ENCODE measurements around the gene SELP.

GRCh38 chr1:169648709-169649108, 18.8 kb upstream of the SELP start:
- TF ChIP-seq SP1 (IDR thresholded peaks at IDR 0.05; ENCODE audit: low read depth, low read length) (no peak), RFX5 (IDR thresholded peaks at IDR 0.05; ENCODE audit: borderline replicate concordance, low read depth, low read length) (no peak), CHD2 (IDR thresholded peaks at IDR 0.05; ENCODE audit: low read length) (no peak), CTCF (IDR thresholded peaks at IDR 0.05; ENCODE audit: control extremely low read depth in 1 of 3, insufficient read depth in 1 of 3, low read depth in 1 of 3, low read length in 3 of 3) (no peak), SAP30 (IDR thresholded peaks at IDR 0.05; ENCODE audit: insufficient read depth, insufficient replicate concordance, low read length) (no peak), GABPA (IDR thresholded peaks at IDR 0.05; ENCODE audit: borderline replicate concordance, insufficient read depth, low read length) (no peak)
